PC-3 (cell line): Measurements from ENCODE around the gene UQCRQ.

Experiments
- CTCF ChIP-seq: fragments of 300-600 bp; sonication (generic); conservative IDR thresholded peaks from 2 replicates; pipeline ENCODE4 v1.5.1; 2017; ENCODE audit warnings: antibody characterized with exemption, low read depth, mild to moderate bottlenecking, low read length
- EZH2 ChIP-seq: fragments of 300-600 bp; sonication (generic); IDR thresholded peaks from one replicate; pipeline ENCODE4 v1.6.1; 2017; ENCODE audit warnings: antibody characterized with exemption, mild to moderate bottlenecking, low read length; ENCODE audit not compliant: unreplicated experiment

DNA sequence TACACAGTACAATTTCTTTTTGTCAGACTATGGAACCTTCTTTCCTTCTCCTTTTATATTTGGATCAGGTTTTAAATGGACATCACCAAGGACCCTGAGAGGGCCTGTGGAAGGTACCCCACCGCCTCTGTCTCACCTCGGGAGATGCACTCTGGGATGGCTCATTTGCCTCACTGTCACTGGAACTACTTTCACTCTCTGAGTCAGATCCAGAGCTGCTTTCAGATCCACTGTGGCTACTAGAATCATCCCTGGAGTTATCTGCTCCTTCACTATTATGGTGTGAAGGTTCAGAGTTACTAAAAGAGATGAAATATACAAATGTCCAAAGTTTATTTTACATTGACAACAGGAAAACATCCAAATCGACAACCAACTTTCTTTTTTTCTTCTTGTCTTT, 31.7 kb downstream of the UQCRQ start:
- TF ChIP-seq CTCF (no peak), EZH2 (no peak)
